Stimulated activated naive CD4-positive, alpha-beta T cell (primary cell): Measurements from ENCODE around the gene SALL1.

ENCODE experiments used
- DNase-seq, 6 experiments: peaks; one replicate each; lab custom pipeline; 2025; lab: John Stamatoyannopoulos, UW

SALL1 gene

DNA sequence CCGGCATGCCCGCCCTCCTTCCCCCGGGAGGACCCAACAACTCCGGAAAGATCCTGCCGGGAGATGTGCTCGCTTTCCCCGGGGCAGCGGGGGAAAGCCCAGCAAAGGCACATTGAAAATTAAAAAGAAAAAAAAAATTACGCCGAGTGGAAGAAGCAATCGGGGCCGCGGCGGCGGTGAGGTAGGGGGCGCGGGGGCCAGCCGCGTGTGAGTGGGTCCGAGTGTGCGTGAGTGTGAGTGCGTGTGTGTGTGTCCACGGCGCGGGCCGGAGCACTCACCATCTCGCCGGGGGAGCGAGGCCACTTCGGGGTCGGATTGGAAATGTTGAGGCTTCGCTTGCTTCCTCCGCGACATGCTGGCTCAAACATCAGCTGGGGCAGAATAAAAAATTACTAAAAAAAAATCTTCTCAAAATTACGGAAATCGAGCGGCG is at the start of gene SALL1:
TSS of gene SALL1 (minus strand) at position 383 of the 433 bp plus-strand sequence. CDS start at position 354, 29 bp downstream.
- no peak for DNase-seq

DNA sequence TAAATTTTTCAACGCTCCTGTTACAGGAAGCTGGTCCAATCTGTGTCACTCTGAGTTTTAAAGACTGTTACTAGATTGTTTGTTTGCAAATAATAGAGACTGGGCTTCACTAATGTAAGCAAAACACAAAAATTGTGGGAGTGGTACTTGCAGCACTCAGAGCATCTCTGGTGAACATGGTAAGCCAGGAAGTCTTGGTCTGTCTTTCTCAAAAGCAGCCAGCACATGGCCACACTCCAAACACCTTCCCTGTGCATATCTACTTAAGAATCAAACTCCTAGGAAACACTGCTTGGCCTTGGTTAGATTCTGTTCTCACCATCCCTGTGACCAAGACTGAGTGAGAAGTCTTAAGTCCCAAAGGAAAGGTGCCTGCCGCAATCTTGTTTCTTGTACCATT is 49.7 kb upstream of the SALL1 start:
- no peak for DNase-seq

DNA sequence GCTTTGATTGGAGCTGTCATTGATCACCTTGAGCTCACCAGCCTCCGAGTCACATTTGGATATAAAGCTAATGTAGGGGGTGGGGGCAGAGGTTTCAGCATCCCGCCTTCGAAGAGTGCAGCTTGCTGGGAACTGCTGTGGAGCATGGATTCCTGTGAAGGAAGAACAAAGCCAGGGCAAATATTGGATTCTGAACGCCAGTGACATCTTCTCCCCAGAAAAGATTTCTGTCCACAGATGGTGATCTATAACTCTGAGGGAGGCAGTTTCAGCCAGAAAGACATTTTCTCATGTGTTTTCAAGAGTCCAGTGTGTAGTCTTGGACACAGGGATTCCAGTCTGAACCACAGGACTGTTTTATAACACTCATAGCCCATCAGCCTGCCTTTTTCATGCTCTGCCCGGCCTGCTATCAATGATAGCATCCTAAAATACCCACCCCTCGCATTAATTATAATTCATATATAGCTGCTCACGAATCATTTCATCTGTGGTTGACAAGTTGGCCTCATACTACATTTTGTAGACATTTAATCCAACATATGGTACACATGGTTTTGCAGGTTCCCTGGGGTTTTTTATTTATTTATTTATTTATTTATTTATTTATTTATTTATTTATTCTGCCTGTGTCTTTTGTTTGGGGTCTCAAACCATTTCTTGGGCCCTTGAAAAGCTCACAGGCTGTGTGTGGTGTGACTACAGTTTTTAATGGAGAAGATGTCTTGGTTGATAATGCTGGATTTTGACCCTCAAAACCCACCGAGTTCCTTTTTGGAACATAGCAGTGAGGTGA is 47.1 kb upstream of the SALL1 start:
- DNase-seq: no peak

DNA sequence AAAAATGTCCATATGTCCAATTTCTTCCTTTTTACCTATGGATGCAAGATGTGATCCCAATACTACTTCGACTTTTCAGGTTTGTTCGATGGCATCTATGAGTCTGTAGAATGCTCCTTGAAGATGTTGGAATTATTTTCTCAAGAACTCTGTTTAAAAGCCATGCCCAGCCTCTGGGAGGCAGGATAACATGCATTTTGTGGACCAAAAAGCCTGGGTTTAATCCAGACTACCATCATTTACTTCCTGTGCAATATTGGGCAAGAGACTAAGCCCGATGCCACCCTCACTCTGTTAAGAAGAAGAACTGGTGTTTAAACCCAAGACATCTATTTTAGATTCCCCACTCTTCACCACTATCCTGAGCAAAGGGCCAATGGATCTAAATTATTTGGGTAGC is 42.8 kb upstream of the SALL1 start:
- no peak for DNase-seq

DNA sequence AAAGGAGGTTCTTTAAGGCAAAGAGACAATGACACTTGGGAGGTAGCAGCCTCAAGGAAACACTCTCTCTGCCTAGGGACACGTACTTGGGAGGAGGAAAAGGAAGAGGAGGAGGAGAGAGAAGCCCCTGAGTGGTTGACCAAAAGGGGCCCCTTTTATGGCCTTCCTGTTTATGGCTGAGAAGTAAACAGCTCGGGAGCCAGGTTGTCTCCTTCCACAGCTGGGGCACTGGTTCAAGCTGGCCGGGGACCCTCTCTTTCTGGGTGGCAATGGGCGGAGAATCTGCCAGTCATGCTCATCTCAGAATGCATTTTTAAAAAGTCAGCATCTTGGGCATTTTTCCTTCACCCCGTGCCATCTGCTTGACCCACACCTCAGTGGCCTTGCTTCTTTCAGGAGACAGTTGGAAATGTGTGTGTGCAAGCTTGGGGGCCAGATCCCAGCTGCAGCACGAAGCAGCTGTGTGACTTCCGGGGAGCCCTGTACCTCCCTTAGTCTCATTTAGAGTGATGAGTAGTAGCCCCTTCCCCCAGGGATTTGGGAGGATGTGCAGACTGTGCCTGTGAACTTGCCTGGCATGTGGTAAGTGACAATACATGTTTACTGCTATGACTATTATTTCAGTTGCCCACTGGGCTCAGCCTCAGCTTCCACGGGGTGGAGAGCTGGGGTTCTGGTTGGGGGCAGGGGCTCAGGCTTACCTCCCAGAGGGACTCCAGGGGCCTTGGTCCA is 33.8 kb upstream of the SALL1 start:
- no peak for DNase-seq

DNA sequence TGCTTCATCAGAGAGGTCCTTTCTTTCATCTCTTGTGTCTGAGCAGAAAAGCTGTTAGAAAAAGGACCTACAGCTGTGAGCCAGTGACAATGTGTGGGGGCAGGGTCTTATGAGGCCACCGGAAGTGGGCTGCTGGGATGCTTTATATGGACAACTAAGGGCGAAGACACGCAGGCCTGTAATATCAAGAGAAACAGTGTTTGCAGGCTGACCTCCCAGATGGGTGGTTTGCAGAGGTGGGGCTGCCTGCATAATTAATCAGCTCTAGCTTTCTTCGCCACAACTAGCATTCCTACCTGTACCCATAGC is 30.4 kb upstream of the SALL1 start:
- DNase-seq: no peak

DNA sequence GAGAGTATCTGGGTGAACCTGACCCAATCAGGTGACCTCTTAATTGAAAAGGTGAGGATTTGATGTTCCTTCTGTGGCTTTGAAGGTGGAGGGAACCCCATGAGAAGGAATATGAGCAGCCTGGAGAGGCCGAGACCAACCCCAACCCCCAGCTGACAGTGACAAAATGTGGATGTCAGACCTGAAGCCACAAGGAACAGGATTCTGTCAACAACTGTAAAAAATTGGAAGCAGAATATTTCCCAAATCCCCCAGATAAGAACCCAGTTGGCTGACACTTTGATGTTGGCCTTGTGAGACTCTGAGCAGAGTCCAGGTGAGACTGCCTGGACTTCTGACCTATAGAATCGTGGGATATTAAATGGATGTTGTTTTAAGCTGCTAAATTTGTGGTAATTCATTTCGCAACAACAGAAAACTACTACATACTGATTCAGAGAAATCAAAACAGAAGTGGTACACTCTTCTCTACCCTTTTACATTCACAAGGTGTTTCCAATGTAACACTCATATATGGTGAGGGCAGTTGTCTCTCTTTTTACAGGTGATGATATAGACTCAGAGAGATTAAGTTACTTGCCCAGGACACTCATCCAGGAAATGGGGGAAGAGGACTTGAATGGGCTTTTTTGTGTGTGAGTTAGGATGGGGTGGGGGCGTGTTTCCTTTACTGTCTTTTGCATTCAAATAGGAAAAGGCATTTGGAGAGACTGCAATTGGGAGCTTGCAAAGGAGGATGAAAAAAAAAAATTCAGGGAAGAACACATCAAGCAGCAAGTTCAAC is 29.8 kb upstream of the SALL1 start:
- no peak for DNase-seq

DNA sequence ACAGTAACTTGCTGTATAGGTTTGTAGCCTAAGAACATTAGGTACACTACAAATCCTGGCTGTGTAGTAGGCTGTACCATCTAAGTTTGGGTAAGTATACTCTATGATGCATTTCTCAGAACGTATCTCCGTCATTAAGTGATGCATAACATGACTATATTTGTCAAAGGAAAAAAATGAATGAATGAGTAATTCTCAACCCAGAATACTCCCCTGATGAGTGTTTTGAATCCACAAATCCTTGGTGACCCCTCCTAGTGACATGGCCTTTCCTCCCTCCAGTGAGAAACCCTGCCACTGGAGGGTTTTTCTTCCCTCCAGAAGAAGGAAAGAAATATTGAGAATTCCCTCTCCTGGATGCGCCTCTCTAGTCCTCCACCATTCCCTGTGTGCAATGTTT is 24.0 kb upstream of the SALL1 start:
- no peak for DNase-seq

DNA sequence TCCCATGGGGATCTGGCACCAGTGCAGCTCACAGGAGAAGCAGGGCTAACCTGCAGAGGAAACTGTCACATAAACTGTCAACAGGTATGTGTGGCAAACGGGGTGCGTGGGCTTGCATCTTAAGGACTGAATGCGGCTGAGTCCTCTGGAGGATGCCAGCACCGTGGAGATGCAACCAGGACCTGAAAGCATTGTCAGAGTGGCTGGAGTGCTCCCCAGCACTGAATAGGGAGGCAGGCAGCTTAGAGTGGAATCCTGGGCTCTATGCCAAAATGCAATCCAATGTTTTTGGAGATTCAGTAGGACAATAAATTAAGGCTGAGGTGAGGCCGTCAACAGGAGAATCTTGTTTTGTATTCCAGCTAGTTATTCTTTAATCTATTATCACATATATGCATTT is 21.3 kb upstream of the SALL1 start:
- DNase-seq: no peak

DNA sequence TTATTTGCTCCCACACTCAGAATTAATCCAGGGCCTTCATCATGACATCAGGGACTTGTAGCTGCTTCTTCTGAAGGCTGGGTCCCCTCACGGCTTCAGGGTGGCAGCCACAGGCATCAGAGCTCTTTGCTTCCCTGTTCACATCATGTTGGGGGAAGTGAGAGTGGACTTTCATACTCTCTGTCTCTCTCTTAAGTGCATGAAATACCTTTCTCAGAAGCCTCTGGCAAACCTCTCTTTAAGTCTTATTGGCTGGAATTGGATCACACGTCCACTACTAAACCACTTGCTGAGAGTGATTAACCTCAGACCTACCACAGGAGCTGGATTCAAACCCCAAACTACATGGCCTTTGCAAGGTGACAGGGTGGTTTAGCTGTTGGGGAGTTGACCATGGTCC is 17.7 kb upstream of the SALL1 start:
- no peak for DNase-seq

DNA sequence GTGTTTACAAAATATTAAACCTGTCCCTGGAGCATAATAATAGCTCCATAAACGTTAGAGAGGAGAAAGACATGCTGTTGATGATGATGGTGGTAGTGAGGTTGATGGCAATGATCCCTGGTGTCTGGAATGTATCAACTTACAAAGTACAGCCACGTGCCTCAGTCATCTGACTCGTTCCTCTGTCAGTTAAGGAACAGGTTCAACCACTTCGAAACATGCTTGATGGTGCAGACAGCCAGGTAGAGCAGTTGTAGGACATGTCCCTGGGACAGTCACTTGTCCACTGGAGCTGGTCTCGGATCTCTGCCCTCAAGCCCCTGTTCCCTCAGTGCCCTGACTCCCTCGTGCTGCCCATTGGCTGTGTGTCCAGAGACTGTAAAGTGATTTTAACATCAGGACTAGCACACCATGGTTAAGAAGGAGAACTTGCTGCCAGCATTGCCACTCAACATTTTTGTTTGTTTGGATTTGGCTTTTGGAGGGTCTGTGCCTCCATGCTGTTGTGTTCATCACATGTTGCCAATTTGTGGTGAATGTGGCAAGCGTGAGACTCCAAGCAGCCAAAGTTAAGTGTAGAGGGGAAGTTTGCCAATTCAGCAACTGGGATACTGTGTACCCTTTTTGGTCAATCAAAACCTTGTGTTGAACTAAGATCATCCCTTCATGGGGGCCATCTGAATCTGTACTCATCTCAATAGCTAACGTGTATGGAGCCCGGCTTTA is 16.3 kb upstream of the SALL1 start:
- no peak for DNase-seq

DNA sequence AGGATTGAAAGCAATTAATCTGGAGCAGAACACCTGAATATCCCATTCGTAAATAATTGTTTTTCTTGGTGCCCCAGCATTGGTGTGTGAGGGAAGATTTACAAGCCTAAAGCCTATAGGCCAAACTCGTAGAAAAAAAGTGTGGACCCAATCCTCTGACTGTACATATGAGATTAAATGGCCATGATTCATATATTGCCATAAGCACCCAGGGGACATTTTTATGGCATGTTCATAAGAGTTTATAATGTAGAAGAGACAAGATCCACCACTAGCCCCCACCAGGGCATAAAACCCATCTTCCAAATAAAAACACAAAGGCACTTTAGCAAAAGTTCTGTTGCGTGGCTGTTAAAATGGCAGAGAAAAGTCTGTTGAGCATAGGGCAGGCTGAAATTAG is 15.5 kb upstream of the SALL1 start:
- DNase-seq: no peak

DNA sequence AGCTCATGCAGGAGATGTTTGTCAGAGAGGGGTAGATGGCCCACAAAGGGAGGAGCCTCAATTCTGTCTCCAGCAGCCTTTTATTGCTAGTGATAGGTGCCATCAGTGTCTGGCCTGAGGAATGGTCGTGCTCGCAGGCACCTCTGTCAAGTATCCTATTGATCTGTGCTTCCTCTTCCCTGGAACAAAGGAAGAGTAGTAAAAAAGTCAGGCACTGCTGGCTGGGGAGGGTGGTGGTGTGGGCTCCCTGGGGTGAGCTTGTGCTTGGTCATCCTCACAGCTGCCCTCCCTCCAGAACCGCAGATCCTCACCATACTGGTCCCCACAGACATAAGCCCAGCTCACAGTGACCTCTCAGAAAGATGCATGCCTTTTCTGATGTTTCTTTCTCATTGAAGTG is 15.0 kb upstream of the SALL1 start:
- DNase-seq: no peak

DNA sequence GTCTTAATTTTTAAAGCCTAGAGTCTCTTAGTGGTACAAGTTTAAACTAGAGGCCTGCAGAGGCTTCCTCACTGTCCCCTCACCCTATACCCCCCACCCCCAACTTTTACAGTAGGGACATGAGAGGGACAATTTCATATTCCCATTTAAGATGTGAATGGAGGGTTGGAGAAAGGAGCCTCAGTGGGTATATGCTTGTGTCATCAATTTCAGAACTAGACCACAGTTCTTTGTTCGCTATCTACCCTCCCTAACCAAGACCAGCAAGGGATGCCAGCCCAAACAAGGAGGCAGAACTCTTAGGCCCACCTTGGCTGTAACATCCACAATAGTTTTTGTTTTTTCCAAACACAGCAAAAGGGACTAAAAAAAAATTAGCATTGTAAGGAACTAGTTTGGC is 14.0 kb upstream of the SALL1 start:
- DNase-seq: no peak

DNA sequence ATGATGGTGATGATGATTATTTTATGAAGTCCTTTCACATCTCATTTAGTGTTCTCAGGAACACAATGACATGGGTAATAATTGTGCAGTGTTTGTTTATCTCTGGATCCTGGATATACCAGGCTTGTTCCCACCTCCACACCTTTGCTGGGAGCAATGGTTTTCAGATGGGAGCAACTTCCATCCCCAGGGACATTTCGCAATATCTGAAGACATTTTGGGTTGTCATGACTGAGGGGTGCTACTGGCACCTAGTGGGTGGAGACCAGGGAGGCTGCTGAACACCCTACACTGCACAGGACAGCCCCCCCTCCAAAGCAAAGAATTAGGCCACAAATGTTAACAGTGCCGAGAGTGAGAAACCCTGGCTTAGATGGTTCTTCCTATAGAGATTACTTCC is 13.5 kb upstream of the SALL1 start:
- no peak for DNase-seq

DNA sequence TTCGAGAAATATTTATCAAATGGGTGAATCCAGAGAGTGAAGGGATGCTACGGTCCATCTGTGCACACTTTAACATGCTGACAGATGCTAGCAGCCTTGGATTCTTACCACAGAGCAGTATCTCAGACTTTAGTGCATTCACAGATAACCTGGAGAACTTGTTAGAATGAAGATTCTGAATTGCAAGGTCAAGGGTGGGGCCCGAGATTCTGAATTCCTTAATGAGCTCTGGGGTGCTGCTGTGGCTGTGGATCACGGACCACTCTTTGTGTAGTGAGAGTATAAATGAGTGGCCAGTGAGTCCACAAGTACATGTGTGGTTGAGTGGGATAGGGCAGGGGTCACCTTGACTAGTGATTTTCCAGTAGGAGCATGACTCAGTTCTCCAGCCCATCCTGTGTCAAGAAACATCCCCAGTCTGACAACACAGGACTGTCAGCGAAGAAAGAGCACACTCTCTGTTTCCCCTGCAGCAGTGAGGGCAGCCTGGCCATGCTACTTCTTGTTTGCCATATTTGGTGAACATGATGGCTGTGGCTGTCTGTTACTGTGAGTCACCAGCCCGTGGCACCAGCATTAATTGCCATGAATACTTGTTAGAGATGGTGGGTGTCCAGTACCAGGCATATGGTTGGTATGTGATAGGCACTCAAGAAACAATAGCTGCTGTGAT is 13.0 kb upstream of the SALL1 start:
- no peak for DNase-seq

DNA sequence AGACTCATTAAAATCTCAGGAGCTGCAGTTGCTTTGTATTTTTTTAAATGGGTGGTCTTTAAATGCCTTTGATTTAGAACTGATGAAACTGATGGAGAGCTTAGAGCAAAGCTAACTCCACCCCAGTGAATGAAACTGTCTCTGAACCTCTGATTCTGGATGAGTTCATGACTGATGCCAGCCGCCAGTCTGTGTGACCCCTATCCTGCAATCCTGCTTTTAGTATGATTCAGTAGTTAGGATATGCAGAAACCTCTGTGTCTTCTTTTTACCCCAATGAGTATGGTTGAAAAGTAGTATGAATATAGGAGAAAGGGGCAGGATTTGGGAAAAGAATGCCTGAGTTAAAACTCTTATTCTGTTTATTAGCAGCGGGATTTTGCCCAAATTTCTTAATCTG is 12.3 kb upstream of the SALL1 start:
- DNase-seq: no peak

DNA sequence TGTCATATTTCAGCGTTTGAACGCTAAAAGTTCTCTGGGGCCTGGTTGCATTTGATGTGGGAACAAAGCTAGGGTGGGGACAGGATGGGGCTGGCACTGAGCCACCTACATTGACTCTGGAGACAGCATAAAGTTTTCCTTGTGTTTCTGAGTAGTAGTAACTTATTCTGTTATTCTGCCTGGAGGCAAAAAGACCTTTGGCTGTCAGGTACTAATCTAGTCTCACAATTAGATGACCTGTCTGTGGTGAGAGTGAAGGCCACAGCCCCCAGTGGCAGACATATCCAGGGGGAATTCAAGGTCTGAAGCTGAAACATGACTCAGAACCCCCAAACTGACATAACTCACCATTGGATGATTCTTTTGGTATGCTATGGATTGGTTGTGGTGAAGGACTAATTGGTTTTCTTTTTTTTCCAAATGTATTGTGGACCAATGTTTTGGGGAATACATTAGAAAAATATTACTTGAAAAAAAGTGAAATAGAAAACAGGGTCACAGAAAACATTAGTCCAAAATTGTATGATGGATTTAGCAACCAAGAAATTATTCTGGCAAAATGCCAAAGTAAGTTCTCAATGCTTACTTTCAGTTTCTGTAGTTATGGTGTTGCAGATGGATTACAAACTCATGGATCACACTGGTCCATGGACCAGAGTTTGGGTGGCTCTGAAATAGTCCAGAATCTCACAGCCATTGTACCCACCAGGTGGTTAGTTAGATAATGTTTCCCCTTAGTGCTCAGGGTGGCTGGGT is 10.5 kb upstream of the SALL1 start:
- no peak for DNase-seq

DNA sequence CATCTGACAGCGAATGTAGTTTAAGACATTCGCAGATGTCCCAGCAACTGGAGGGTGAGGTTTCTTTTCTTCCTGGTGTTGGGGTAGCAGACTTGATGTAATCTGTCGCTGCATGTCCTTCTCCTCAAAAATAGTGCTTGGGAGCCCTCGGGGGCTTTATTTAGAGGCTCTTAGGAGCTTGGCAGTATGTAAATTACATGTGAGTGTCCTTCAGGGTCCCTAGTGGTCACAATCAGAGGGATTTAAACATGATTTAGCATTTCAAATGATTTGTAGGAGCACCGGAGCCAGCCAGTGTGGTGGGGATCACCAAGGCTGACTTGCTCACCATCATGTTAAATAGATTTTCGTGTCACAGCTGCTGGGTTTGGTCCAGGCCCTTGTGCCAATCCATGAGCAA is 8.8 kb upstream of the SALL1 start:
- no peak for DNase-seq

DNA sequence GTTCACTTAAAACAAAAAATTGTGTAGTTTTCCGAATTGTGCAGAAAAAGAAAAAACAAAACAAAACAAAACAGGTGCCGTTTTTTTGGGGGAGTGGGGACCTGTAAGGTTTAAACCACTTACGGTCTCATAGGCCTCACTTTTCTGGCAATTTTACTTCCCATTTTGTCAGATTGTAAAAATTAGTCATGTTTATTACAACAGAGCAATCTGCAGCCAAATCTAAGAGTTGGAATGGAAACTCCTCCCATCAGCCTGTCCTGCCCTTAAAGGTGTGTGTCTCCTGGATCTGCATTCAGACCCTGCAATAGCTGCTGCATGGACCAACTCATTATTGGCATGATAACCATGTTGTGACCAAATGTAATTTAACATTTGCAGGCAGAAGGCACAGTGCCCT is 8.2 kb upstream of the SALL1 start:
- no peak for DNase-seq

DNA sequence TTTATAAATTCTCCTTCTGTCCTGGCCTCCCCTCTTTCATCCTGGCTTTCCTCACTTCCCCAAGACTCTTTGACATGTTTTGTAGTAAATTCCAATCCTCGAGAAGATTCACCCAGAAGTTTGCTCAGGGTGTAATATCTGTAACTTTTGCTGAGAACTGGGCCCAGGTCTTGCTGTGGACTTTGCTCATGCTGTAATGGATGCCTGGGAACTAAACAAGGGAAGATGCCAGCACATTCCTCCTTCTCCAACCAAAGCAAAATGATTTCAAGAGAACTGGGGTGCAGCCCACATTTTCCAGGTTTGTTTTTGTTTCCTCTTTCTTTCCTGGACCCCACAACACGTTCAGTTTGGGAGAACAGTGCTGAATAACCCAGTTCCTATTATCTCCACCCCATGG is 6.6 kb upstream of the SALL1 start:
- DNase-seq: no peak
